ENCODE results near the gene WDR54. TPM values are rescaled to one million over a fixed set of nuclear protein-coding genes. Genes with fewer than 3 reads are reported as not detected.

WDR54 gene
- total RNA-seq, 2 donors from 2014 or later, result 0.99 to 14.3 TPM

- 92 to 94% methylated on average over 3 of the region's 3 CpGs for WGBS, 2 donors
- Histone ChIP-seq H3K27ac (no peak overlapping the region), H3K27me3 (no peaks in the 10 kb centered on the region), H3K4me1 (peaks cover 43% of the 10 kb centered on the region), H3K9me3 (no peaks in the 10 kb centered on the region), H3K36me3 (replicated peaks in 1 of 2; ENCODE audit: insufficient read depth in 1 of 2, low read depth in 2 of 2) (peaks cover 3 to 5% of the 10 kb centered on the region in 2 donors), H3K4me3 (no peak overlapping the region)
- intact Hi-C loops (cut with DNase I), result no loop called here
- no peak for TF ChIP-seq POLR2A (IDR thresholded peaks at IDR 0.05)
- TF ChIP-seq CTCF (IDR thresholded peaks at IDR 0.05), result no peak
- ATAC-seq, result no peak
- no peak for DNase-seq
These were observed 39.8 kb upstream of the WDR54 start for GRCh38 chr2:74381751-74382150.

- Histone ChIP-seq H3K4me1 (peaks cover 43% of the 10 kb centered on the region), H3K9me3 (no peaks in the 10 kb centered on the region), H3K36me3 (replicated peaks in 1 of 2; ENCODE audit: insufficient read depth in 1 of 2, low read depth in 2 of 2) (no peaks in the 10 kb centered on the region), H3K27ac (peak overlapping the region in 3 of 4 donors; percentile 34 to 71 (median 47)), H3K4me3 (no peak overlapping the region), H3K27me3 (no peaks in the 10 kb centered on the region)
- ATAC-seq, result peak; percentile 89
- DNase-seq, result peak in 3 of 4 donors; percentile 23 to 55 (median 38)
- WGBS, 2 donors, result 3 to 9% methylated on average over 1 of the region's 1 CpG
- intact Hi-C loops (cut with DNase I), result no loop called here
- TF ChIP-seq CTCF (IDR thresholded peaks at IDR 0.05) (no peak), POLR2A (IDR thresholded peaks at IDR 0.05) (no peak)
These were observed 38.3 kb upstream of the WDR54 start for GRCh38 chr2:74383254-74383653.

- Histone ChIP-seq H3K27ac (peak overlapping the region in 1 of 4 donors; percentile 71), H3K4me3 (no peak overlapping the region), H3K9me3 (no peaks in the 10 kb centered on the region), H3K4me1 (peaks cover 44% of the 10 kb centered on the region), H3K27me3 (no peaks in the 10 kb centered on the region), H3K36me3 (replicated peaks in 1 of 2; ENCODE audit: insufficient read depth in 1 of 2, low read depth in 2 of 2) (no peaks in the 10 kb centered on the region)
- DNase-seq, result no peak
- intact Hi-C loops (cut with DNase I), result no loop called here
- TF ChIP-seq POLR2A (IDR thresholded peaks at IDR 0.05) (no peak), CTCF (IDR thresholded peaks at IDR 0.05) (no peak)
- ATAC-seq, result no peak
- WGBS, 2 donors, result 70 to 72% methylated on average over 3 of the region's 3 CpGs
These were observed 37.5 kb upstream of the WDR54 start for GRCh38 chr2:74384051-74384450.

- 86% methylated on average over 8 of the region's 8 CpGs for WGBS, 2 donors
- H3K4me3 ChIP-seq, result no peak overlapping the region
- no peaks in the 10 kb centered on the region for H3K27me3 ChIP-seq
- H3K9me3 ChIP-seq, result no peaks in the 10 kb centered on the region
- no peak overlapping the region for H3K27ac ChIP-seq
- peaks cover 44% of the 10 kb centered on the region for H3K4me1 ChIP-seq
- no peaks in the 10 kb centered on the region for H3K36me3 ChIP-seq (replicated peaks in 1 of 2; ENCODE audit: insufficient read depth in 1 of 2, low read depth in 2 of 2)
- DNase-seq (no peak), ATAC-seq (no peak)
- TF ChIP-seq CTCF (IDR thresholded peaks at IDR 0.05) (no peak), POLR2A (IDR thresholded peaks at IDR 0.05) (no peak)
- intact Hi-C loops (cut with DNase I), result no loop called here
These were observed 36.1 kb upstream of the WDR54 start for GRCh38 chr2:74385396-74385795.

GRCh38 chr2:74387346-74387745, 34.2 kb upstream of the WDR54 start:
- no peak for TF ChIP-seq CTCF (IDR thresholded peaks at IDR 0.05)
- no peak for TF ChIP-seq POLR2A (IDR thresholded peaks at IDR 0.05)
- Histone ChIP-seq H3K9me3 (no peaks in the 10 kb centered on the region), H3K36me3 (replicated peaks in 1 of 2; ENCODE audit: insufficient read depth in 1 of 2, low read depth in 2 of 2) (no peaks in the 10 kb centered on the region), H3K4me3 (no peak overlapping the region), H3K27ac (no peak overlapping the region), H3K4me1 (peaks cover 41% of the 10 kb centered on the region), H3K27me3 (no peaks in the 10 kb centered on the region)
- intact Hi-C loops (cut with DNase I), result no loop called here
- DNase-seq (no peak), ATAC-seq (no peak)
- 94 to 97% methylated on average over 1 of the region's 1 CpG for WGBS, 2 donors

Data from body of pancreas (tissue), 4 donors.